ENCODE measurements around the gene NOL12.

Gene NOL12

DNA sequence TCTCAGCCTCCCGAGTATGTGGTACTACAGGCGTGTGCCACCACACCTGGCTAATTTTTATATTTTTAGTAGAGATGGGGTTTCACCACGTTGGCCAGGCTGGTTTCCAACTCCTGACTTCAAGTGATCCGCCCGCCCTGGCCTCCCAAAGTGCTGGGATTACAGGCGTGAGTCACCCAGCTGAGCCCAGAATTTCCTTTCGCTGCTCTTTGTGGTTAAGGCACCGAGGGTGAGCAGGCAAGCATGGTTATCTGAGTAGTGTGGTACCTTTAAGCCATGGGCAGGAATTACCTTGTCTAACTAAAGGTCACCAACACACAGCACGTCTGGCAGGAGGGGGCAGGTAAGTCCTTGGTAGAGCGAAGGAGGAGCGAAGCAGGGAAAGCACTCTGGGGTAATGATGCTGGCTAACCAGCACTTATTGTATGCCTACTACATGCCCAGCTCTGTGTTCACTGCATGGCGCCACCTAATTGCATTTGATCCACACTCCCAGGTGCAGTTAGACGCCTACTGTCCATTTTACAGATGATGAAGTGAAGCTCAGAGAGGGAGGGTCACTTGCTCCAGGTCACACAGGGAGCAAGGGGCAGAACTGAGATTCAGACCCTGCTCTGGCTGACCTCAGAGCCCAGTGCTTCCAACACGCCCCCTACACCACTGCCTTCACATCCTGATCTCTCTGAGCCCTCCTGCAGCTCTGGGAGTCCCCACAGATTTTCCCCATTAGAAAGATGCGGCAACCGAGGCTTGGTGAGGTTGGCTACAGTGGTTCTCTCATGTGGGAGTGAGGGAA, 56.4 kb downstream of the NOL12 start:
- no peaks in the 10 kb centered on the region for H3K9me3 ChIP-seq (ENCODE audit: severe bottlenecking)
- H3K4me1 ChIP-seq (ENCODE audit: insufficient read depth, poor library complexity, severe bottlenecking): peaks cover 18% of the 10 kb centered on the region
- peaks cover 4% of the 10 kb centered on the region; the same call in 1 of the 2 replicates for H3K36me3 ChIP-seq (ENCODE audit: low read depth)
- TF ChIP-seq, protein P1, sequence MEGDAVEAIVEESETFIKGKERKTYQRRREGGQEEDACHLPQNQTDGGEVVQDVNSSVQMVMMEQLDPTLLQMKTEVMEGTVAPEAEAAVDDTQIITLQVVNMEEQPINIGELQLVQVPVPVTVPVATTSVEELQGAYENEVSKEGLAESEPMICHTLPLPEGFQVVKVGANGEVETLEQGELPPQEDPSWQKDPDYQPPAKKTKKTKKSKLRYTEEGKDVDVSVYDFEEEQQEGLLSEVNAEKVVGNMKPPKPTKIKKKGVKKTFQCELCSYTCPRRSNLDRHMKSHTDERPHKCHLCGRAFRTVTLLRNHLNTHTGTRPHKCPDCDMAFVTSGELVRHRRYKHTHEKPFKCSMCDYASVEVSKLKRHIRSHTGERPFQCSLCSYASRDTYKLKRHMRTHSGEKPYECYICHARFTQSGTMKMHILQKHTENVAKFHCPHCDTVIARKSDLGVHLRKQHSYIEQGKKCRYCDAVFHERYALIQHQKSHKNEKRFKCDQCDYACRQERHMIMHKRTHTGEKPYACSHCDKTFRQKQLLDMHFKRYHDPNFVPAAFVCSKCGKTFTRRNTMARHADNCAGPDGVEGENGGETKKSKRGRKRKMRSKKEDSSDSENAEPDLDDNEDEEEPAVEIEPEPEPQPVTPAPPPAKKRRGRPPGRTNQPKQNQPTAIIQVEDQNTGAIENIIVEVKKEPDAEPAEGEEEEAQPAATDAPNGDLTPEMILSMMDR (IDR thresholded peaks at IDR 0.05; ENCODE audit: poor library complexity, severe bottlenecking): no peak
- no peak overlapping the region for H3K4me3 ChIP-seq (ENCODE audit: severe bottlenecking)
- ATAC-seq (ENCODE audit: low read depth): peak; percentile 67
- H3K27ac ChIP-seq (ENCODE audit: poor library complexity, severe bottlenecking): peak overlapping the region; percentile 98
- H3K27me3 ChIP-seq (ENCODE audit: insufficient read depth, poor library complexity, severe bottlenecking): no peaks in the 10 kb centered on the region
- no peak for DNase-seq (ENCODE audit: low spot score)

Measured in RWPE2 (cell line).